HepG2 (cell line): ENCODE results near the gene MRAP. TPM values are rescaled to one million over a fixed set of nuclear protein-coding genes. Genes with fewer than 3 reads are reported as not detected.
A peak's percentile ranks its signal among the peaks of the same experiment; 100 is the strongest.

Experiments
- ATAC-seq: fragments of 200-7000 bp; cut with Tn5 transposase; 3 replicates; pipeline ENCODE4 v1.9.1; 2020; ENCODE audit warnings: mild to moderate bottlenecking, moderate library complexity
- BruUV-seq: library from RNA; stranded (reverse); fragments of 400-500 nt; replicated peaks from 2 replicates; lab custom pipeline; 2021; lab: Mats Ljungman, UMichigan
- CTCF ChIA-PET: fragments of 300-600 bp; formaldehyde crosslinking; extraction: SDS; loops from one replicate; lab custom pipeline; 2021; ENCODE audit warnings: low total read pairs, inconsistent platforms, low intra/inter-chr PET ratio; lab: Yijun Ruan, JAX
- POLR2A ChIA-PET: fragments of 350-600 bp; sonication (Branson Sonifier 250); formaldehyde crosslinking; loops from one replicate; lab custom pipeline; 2020; ENCODE audit warnings: antibody characterized with exemption, inconsistent platforms; lab: Yijun Ruan, JAX
- DNase-seq: peaks from one replicate; pipeline ENCODE4 v3.0.0-alpha.2; 2015; ENCODE audit warnings: low spot score
- FAIRE-seq: peaks from 3 replicates; lab custom pipeline; 2011; peaks lifted over from hg19 to GRCh38; lab: Jason Lieb, UNC
- H2AFZ ChIP-seq: one replicate; pipeline ENCODE4 v1.6.1; 2011; ENCODE audit warnings: low read length, inconsistent platforms
- H3K27ac ChIP-seq: fragments of 300-600 bp; 3 replicates; pipeline ENCODE4 v1.8.0; 2011; ENCODE audit warnings: mixed run types, mild to moderate bottlenecking, mixed read lengths, low read length, inconsistent platforms; ENCODE audit not compliant: insufficient read depth; ENCODE audit errors: extremely low read length
- H3K27me3 ChIP-seq, 2 experiments: fragments of 200-600 bp in 1 of 2; 2 replicates in 1 of 2; 3 replicates in 1 of 2; pipeline versions ENCODE4 v1.6.0 to v1.8.0; 2011; ENCODE audit warnings: low read length in 2 of 2, mild to moderate bottlenecking in 2 of 2, moderate library complexity in 2 of 2, inconsistent platforms in 1 of 2; ENCODE audit not compliant: insufficient read depth in 2 of 2, control insufficient read depth in 1 of 2
- H3K36me3 ChIP-seq, 2 experiments: fragments of 200-600 bp in 1 of 2; replicated peaks in 1 of 2; 2 replicates in 1 of 2; 3 replicates in 1 of 2; pipeline versions ENCODE4 v1.5.1 to v1.8.0; 2011; ENCODE audit warnings: low read length in 2 of 2, inconsistent platforms in 1 of 2; ENCODE audit not compliant: insufficient read depth in 2 of 2, control insufficient read depth in 1 of 2
- H3K4me1 ChIP-seq: 2 replicates; pipeline ENCODE4 v1.5.1; 2012; ENCODE audit warnings: low read length, inconsistent platforms; ENCODE audit not compliant: insufficient read depth
- H3K4me2 ChIP-seq: 2 replicates; pipeline ENCODE4 v1.6.0; 2011; ENCODE audit warnings: low read depth, low read length, inconsistent platforms
- H3K4me3 ChIP-seq, 3 experiments: fragments of 200-600 bp in 1 of 3; sonication (generic), shearing (Covaris generic) in 1 of 3; replicated peaks in 1 of 3; 2 replicates each; pipeline ENCODE4 v1.5.1; 2011 to 2016; ENCODE audit warnings: low read length in 3 of 3, inconsistent platforms in 2 of 3, low read depth in 2 of 3, mild to moderate bottlenecking in 2 of 3, control low read depth in 1 of 3, mixed read lengths in 1 of 3; ENCODE audit not compliant: insufficient read depth in 1 of 3
- H3K79me2 ChIP-seq: one replicate; pipeline ENCODE4 v1.6.1; 2011; ENCODE audit warnings: low read length, inconsistent platforms; ENCODE audit not compliant: insufficient read depth
- H3K9ac ChIP-seq: 2 replicates; pipeline ENCODE4 v1.6.0; 2011; ENCODE audit warnings: mild to moderate bottlenecking, low read depth, low read length, inconsistent platforms; ENCODE audit not compliant: insufficient read depth
- H3K9me3 ChIP-seq: 2 replicates; pipeline ENCODE4 v1.5.1; 2012; ENCODE audit warnings: mild to moderate bottlenecking, low read length
- H4K20me1 ChIP-seq: 2 replicates; pipeline ENCODE4 v1.6.0; 2011; ENCODE audit warnings: inconsistent platforms, mild to moderate bottlenecking, low read length, moderate library complexity; ENCODE audit not compliant: insufficient read depth
- EP300 ChIP-seq, 3 experiments: sonication (generic) in 1 of 3; formaldehyde crosslinking in 1 of 3; IDR thresholded peaks; 2 replicates each; pipeline versions ENCODE4 v1.5.1 to v1.6.1; 2011 to 2020; ENCODE audit warnings: low read depth in 2 of 3, low read length in 2 of 3, borderline replicate concordance in 1 of 3, improper control_type of control experiment in 1 of 3, mild to moderate bottlenecking in 1 of 3, missing genetic modification reagents in 1 of 3, moderate library complexity in 1 of 3
- FOXJ3 ChIP-seq: sonication (generic); formaldehyde crosslinking; IDR thresholded peaks from 2 replicates; pipeline ENCODE4 v1.4.0; 2020; ENCODE audit warnings: missing genetic modification reagents, mild to moderate bottlenecking, borderline replicate concordance
- PBX2 ChIP-seq: IDR thresholded peaks from 2 replicates; pipeline ENCODE4 v1.6.1; 2016; ENCODE audit warnings: control low read depth
- PHF5A ChIP-seq: IDR thresholded peaks from one replicate; pipeline ENCODE4 v1.6.1; 2018; ENCODE audit warnings: low read depth, missing genetic modification reagents; ENCODE audit not compliant: unreplicated experiment
- PITX1 ChIP-seq: sonication (generic); formaldehyde crosslinking; IDR thresholded peaks from 2 replicates; pipeline ENCODE4 v1.5.1; 2020; ENCODE audit warnings: mild to moderate bottlenecking, missing genetic modification reagents
- STAG1 ChIP-seq: sonication (generic); formaldehyde crosslinking; IDR thresholded peaks from 2 replicates; pipeline ENCODE4 v1.4.0; 2020; ENCODE audit warnings: missing genetic modification reagents
- TFAP4 ChIP-seq: sonication (generic); IDR thresholded peaks from 2 replicates; pipeline ENCODE4 v1.6.1; 2016; ENCODE audit warnings: low read depth, borderline replicate concordance
- ZNF12 ChIP-seq: sonication (generic); formaldehyde crosslinking; IDR thresholded peaks from 2 replicates; pipeline ENCODE4 v1.5.0; 2020; ENCODE audit warnings: missing genetic modification reagents
- ZNF232 ChIP-seq: sonication (generic); formaldehyde crosslinking; IDR thresholded peaks from 2 replicates; pipeline ENCODE4 v1.4.0; 2020; ENCODE audit warnings: missing genetic modification reagents, borderline replicate concordance
- ZNF3 ChIP-seq: IDR thresholded peaks from 2 replicates; pipeline ENCODE4 v1.7.0; 2017; ENCODE audit warnings: inconsistent platforms
- ZNF513 ChIP-seq: sonication (generic); formaldehyde crosslinking; conservative IDR thresholded peaks from 2 replicates; pipeline ENCODE4 v1.5.0; 2020; ENCODE audit warnings: missing genetic modification reagents
- ZNF740 ChIP-seq: sonication (generic); formaldehyde crosslinking; IDR thresholded peaks from 2 replicates; pipeline ENCODE4 v1.4.0; 2020; ENCODE audit warnings: missing genetic modification reagents
- WGBS: methylation state at CpG from one replicate; pipeline ENCODE4 v1.1.6; 2017; ENCODE audit warnings: low lambda C conversion rate; 5-methylcytosine and 5-hydroxymethylcytosine counted together
- in situ Hi-C: cut with HindIII; loops from 2 replicates; pipeline ENCODE4 v1.10.0; 2017; ENCODE audit warnings: low pct_unique_long_range_greater_than_20kb; ENCODE audit not compliant: extremely low pct_ligation_motif_present
- intact Hi-C: fragments of 100-400 bp; cut with micrococcal nuclease; formaldehyde crosslinking; loops from one replicate; pipeline ENCODE4 v1.10.0; 2022; ENCODE audit not compliant: unreplicated experiment
- polyA plus RNA-seq, 8 experiments: library from polyadenylated mRNA; depleted of rRNA in 3 of 8; stranded (reverse) in 7 of 8; unstranded in 1 of 8; fragments of >200 nt; fragmentation: Illumina TruSeq in 4 of 8; extraction: Trizol in 4 of 8; gene quantifications; 2 replicates each; pipeline versions ENCODE4 v1.2.1 to v1.2.3, GENCODE V29; 2011 to 2016; ENCODE audit warnings: low read depth in 4 of 8, missing spikeins in 1 of 8, mixed read lengths in 1 of 8; ENCODE audit not compliant: insufficient read depth in 1 of 8
- total RNA-seq, 5 experiments: library from RNA; depleted of rRNA; stranded (reverse); fragments of >200 nt; fragmentation: Illumina TruSeq; extraction: Trizol; gene quantifications; 2 replicates each; pipeline ENCODE4 v1.2.3, GENCODE V29; 2016; ENCODE audit warnings: low read depth in 1 of 5

The MRAP gene
- total and polyA plus RNA-seq, 2 of the 13 experiments (the other 11 are each of a cell fraction or from before 2014, with no cell fraction given): 0.46 to 1.2 TPM

- Histone ChIP-seq H3K4me3 (no peak overlapping the region), H3K4me2 (no peak overlapping the region), H3K36me3 (peaks cover 42 to 94% of the 10 kb centered on the region in 2 experiments), H3K9ac (no peak overlapping the region), H3K9me3 (no peaks in the 10 kb centered on the region), H3K27ac (no peak overlapping the region), H3K27me3 (no peaks in the 10 kb centered on the region), H2AFZ (no peak overlapping the region)
- ATAC-seq: no peak
- in situ Hi-C loops: no loop called here
- no peak for DNase-seq
- 100% methylated on average over 8 of the region's 8 CpGs for WGBS
- ChIA-PET CTCF (no interaction called here), POLR2A (no interaction called here)
- intact Hi-C loops: no loop called here
- BruUV-seq: TSS peak; percentile 20
- TF ChIP-seq EP300 (IDR thresholded peaks at IDR 0.05; ENCODE audit: low read depth in 2 of 2, low read length in 2 of 2): no peak
- TF ChIP-seq EP300 (CRISPR knock-in tag; IDR thresholded peaks at IDR 0.05; ENCODE audit: borderline replicate concordance): no peak
- TF ChIP-seq ZNF232 (CRISPR knock-in tag): no peak
- no peak for TF ChIP-seq ZNF3 (CRISPR knock-in tag)
- TF ChIP-seq FOXJ3 (CRISPR knock-in tag): no peak
- peak; percentile 70 for TF ChIP-seq ZNF12
- TF ChIP-seq PHF5A (CRISPR knock-in tag): no peak
- TF ChIP-seq, all 625 proteins: peak for 1
- no peaks in the 10 kb centered on the region for H4K20me1 ChIP-seq
- H3K4me1 ChIP-seq: no peaks in the 10 kb centered on the region
- H3K79me2 ChIP-seq: no peaks in the 10 kb centered on the region
- no peak for FAIRE-seq
Observed at GRCh38 chr21:32353002-32353711, 54.5 kb downstream of the MRAP start.

GRCh38 chr21:32356874-32357395, 58.3 kb downstream of the MRAP start:
- no peak overlapping the region for H3K4me3 ChIP-seq
- H3K27me3 ChIP-seq: no peaks in the 10 kb centered on the region
- in situ Hi-C loops (no loop called here), intact Hi-C loops (loop anchor here (5.0 kb wide), 1 partner anchor 50 kb away; no protein-coding TSS in a partner anchor)
- POLR2A ChIA-PET: no interaction called here
- H4K20me1 ChIP-seq: no peaks in the 10 kb centered on the region
- H3K4me2 ChIP-seq: no peak overlapping the region
- 100% methylated on average over 1 of the region's 1 CpG for WGBS
- FAIRE-seq: no peak
- ATAC-seq: no peak
- no peaks in the 10 kb centered on the region for H3K9me3 ChIP-seq
- no peaks in the 10 kb centered on the region for H3K4me1 ChIP-seq
- no TSS peak for BruUV-seq
- CTCF ChIA-PET: no interaction called here
- H3K27ac ChIP-seq: no peak overlapping the region
- H3K36me3 ChIP-seq: peaks cover 41 to 94% of the 10 kb centered on the region in 2 experiments
- no peak overlapping the region for H3K9ac ChIP-seq
- no peaks in the 10 kb centered on the region for H3K79me2 ChIP-seq
- no peak overlapping the region for H2AFZ ChIP-seq
- DNase-seq: no peak
- TF ChIP-seq PITX1 (no peak), ZNF513 (CRISPR knock-in tag) (no peak), ZNF740 (CRISPR knock-in tag) (no peak), STAG1 (CRISPR knock-in tag) (no peak), PBX2 (no peak), TFAP4 (no peak)
